H7 (cell line): Measurements from ENCODE around the gene RETREG1. TPM values are rescaled to one million over a fixed set of nuclear protein-coding genes. Genes with fewer than 3 reads are reported as not detected.
"Not testable (repeated sequence)": the region's sequence is repeated elsewhere in the genome, so short reads cannot be mapped to it uniquely, and the experiment has no call there.

ENCODE experiments used
- DNase-seq: peaks from one replicate; pipeline ENCODE4 v3.0.0; 2012
- H3K27me3 ChIP-seq: 2 replicates; pipeline ENCODE4 v1.6.0; 2011; ENCODE audit warnings: mild to moderate bottlenecking, low read length; ENCODE audit not compliant: control insufficient read depth, insufficient read depth
- H3K36me3 ChIP-seq: replicated peaks from 2 replicates; pipeline ENCODE4 v1.5.1; 2011; ENCODE audit warnings: low read length; ENCODE audit not compliant: control insufficient read depth, insufficient read depth
- H3K4me3 ChIP-seq: 2 replicates; pipeline ENCODE4 v1.5.1; 2011; ENCODE audit warnings: low read depth, mild to moderate bottlenecking, control low read depth, low read length, moderate library complexity; ENCODE audit not compliant: insufficient read depth
- total RNA-seq: library from RNA; depleted of rRNA; stranded (reverse); fragments of >200 nt; shearing (Covaris generic); gene quantifications from 2 replicates; pipeline ENCODE4 v1.2.3, GENCODE V29; 2014; rRNA removed

The RETREG1 gene
- 0.28 and 0.74 TPM in 2 replicates for total RNA-seq

GRCh38 chr5:16616536-16617273 is at the start of gene RETREG1:
TSS of gene RETREG1 (minus strand) at chr5:16616997. CDS start at chr5:16616971, 26 bp downstream.
- no peaks in the 10 kb centered on the region for H3K36me3 ChIP-seq
- H3K27me3 ChIP-seq: peaks cover 30% of the 10 kb centered on the region
- DNase-seq: peak; percentile 85
- peak within 1 kb of the TSS; percentile 57 for H3K4me3 ChIP-seq

GRCh38 chr5:16666130-16666882 is 49.5 kb upstream of the RETREG1 start:
- H3K36me3 ChIP-seq: peaks cover 35% of the 10 kb centered on the region
- no peak for DNase-seq
- no peak overlapping the region for H3K4me3 ChIP-seq
- H3K27me3 ChIP-seq: no peaks in the 10 kb centered on the region

- Histone ChIP-seq H3K4me3 (no peak overlapping the region), H3K27me3 (no peaks in the 10 kb centered on the region), H3K36me3 (peaks cover 28% of the 10 kb centered on the region)
- no peak for DNase-seq
Observed at GRCh38 chr5:16665601-16666000, 48.8 kb upstream of the RETREG1 start.

GRCh38 chr5:16664368-16664767 is 47.6 kb upstream of the RETREG1 start:
- no peak for DNase-seq
- no peaks in the 10 kb centered on the region for H3K27me3 ChIP-seq
- H3K4me3 ChIP-seq: no peak overlapping the region
- H3K36me3 ChIP-seq: peaks cover 23% of the 10 kb centered on the region

GRCh38 chr5:16663840-16664239 is 47.0 kb upstream of the RETREG1 start:
- no peak for DNase-seq
- Histone ChIP-seq H3K4me3 (no peak overlapping the region), H3K36me3 (peaks cover 23% of the 10 kb centered on the region), H3K27me3 (no peaks in the 10 kb centered on the region)

- no peak overlapping the region for H3K4me3 ChIP-seq
- no peaks in the 10 kb centered on the region for H3K27me3 ChIP-seq
- DNase-seq: no peak
- peaks cover 6% of the 10 kb centered on the region for H3K36me3 ChIP-seq
Observed at GRCh38 chr5:16661713-16662112, 44.9 kb upstream of the RETREG1 start.

GRCh38 chr5:16660982-16661381 is 44.2 kb upstream of the RETREG1 start:
- peak; percentile 42 for DNase-seq
- Histone ChIP-seq H3K27me3 (no peaks in the 10 kb centered on the region), H3K36me3 (peaks cover under 1% of the 10 kb centered on the region), H3K4me3 (no peak overlapping the region)

GRCh38 chr5:16659536-16659935 is 42.7 kb upstream of the RETREG1 start:
- no peak for DNase-seq
- no peaks in the 10 kb centered on the region for H3K27me3 ChIP-seq

GRCh38 chr5:16656561-16657191 is 39.9 kb upstream of the RETREG1 start:
- DNase-seq: no peak
- no peaks in the 10 kb centered on the region for H3K27me3 ChIP-seq
- no peaks in the 10 kb centered on the region for H3K36me3 ChIP-seq
- no peak overlapping the region for H3K4me3 ChIP-seq

More at GRCh38 chr5:16659536-16659935, 42.7 kb upstream of the RETREG1 start:
- Histone ChIP-seq H3K36me3 (no peaks in the 10 kb centered on the region; the same call in 1 of the 2 replicates), H3K4me3 (no peak overlapping the region)

GRCh38 chr5:16654647-16655334 is 38.0 kb upstream of the RETREG1 start:
- Histone ChIP-seq H3K36me3 (no peaks in the 10 kb centered on the region), H3K4me3 (no peak overlapping the region), H3K27me3 (no peaks in the 10 kb centered on the region)
- DNase-seq: no peak

- DNase-seq, H3K4me3 ChIP-seq, H3K36me3 ChIP-seq, H3K27me3 ChIP-seq: not testable (repeated sequence)
Observed at GRCh38 chr5:16648739-16649138, 31.9 kb upstream of the RETREG1 start.

- no peak overlapping the region for H3K4me3 ChIP-seq
- no peak for DNase-seq
- H3K36me3 ChIP-seq: no peaks in the 10 kb centered on the region
- no peaks in the 10 kb centered on the region for H3K27me3 ChIP-seq
Observed at GRCh38 chr5:16644301-16644889, 27.6 kb upstream of the RETREG1 start.

GRCh38 chr5:16642867-16643266 is 26.1 kb upstream of the RETREG1 start:
- H3K36me3 ChIP-seq: no peaks in the 10 kb centered on the region
- DNase-seq: no peak

GRCh38 chr5:16639206-16639605 is 22.4 kb upstream of the RETREG1 start:
- no peak for DNase-seq
- H3K4me3 ChIP-seq: no peak overlapping the region

More at GRCh38 chr5:16642867-16643266, 26.1 kb upstream of the RETREG1 start:
- Histone ChIP-seq H3K27me3 (no peaks in the 10 kb centered on the region), H3K4me3 (no peak overlapping the region)

More at GRCh38 chr5:16639206-16639605, 22.4 kb upstream of the RETREG1 start:
- Histone ChIP-seq H3K36me3 (no peaks in the 10 kb centered on the region), H3K27me3 (no peaks in the 10 kb centered on the region)
